OCI-LY7 (cell line): ENCODE results near the gene FAM222A.

Experiments used
- CTCF ChIP-seq: fragments of 200-600 bp; sonication (generic); conservative IDR thresholded peaks from 2 replicates; pipeline ENCODE4 v1.5.1; 2014; ENCODE audit warnings: mild to moderate bottlenecking, antibody characterized with exemption, low read length, moderate library complexity, mixed read lengths
- EZH2phosphoT487 ChIP-seq: fragments of 200-600 bp; sonication (generic); IDR thresholded peaks from 2 replicates; pipeline ENCODE4 v1.6.1; 2018; ENCODE audit warnings: low read depth, borderline replicate concordance, mild to moderate bottlenecking, mixed run types, antibody characterized with exemption, low read length, moderate library complexity, mixed read lengths

GRCh38 chr12:109730306-109731145 is 16.9 kb downstream of the FAM222A start:
- TF ChIP-seq CTCF (no peak), EZH2phosphoT487 (no peak)
